SK-N-SH (cell line): Measurements from ENCODE around the gene ASPDH. TPM values are rescaled to one million over a fixed set of nuclear protein-coding genes. Genes with fewer than 3 reads are reported as not detected.

Experiments
- CTCF ChIA-PET: fragments of 300-600, 350-600 bp; formaldehyde crosslinking; extraction: SDS; loops from one replicate; lab custom pipeline; 2021; lab: Yijun Ruan, JAX
- POLR2A ChIA-PET: fragments of 350-600 bp; sonication (Branson Sonifier 250); formaldehyde crosslinking; extraction: SDS; loops from one replicate; lab custom pipeline; 2020; ENCODE audit warnings: antibody characterized with exemption, inconsistent platforms; lab: Yijun Ruan, JAX
- DNase-seq: peaks from one replicate; pipeline ENCODE4 v3.0.0; 2012
- H2AFZ ChIP-seq: fragments of 200-600 bp; sonication (generic); 2 replicates; pipeline ENCODE4 v1.8.1; 2016; ENCODE audit warnings: antibody characterized with exemption, mild to moderate bottlenecking, low read depth
- H3F3A ChIP-seq: fragments of 200-600 bp; sonication (generic); replicated peaks from 2 replicates; pipeline ENCODE3; 2016; ENCODE audit warnings: antibody characterized with exemption, mild to moderate bottlenecking; ENCODE audit not compliant: insufficient read depth
- H3K27ac ChIP-seq, 2 experiments: fragments of 200-500 bp in 1 of 2; fragments of 200-600 bp in 1 of 2; sonication (Bioruptor generic) in 1 of 2; sonication (generic), shearing (Covaris generic) in 1 of 2; 2 replicates each; pipeline versions ENCODE4 v1.5.1 to v1.6.1; 2014 to 2016; ENCODE audit warnings: low read depth in 2 of 2, inconsistent platforms in 1 of 2, low read length in 1 of 2, mild to moderate bottlenecking in 1 of 2, mixed read lengths in 1 of 2
- H3K27me3 ChIP-seq: fragments of 200-600 bp; sonication (generic), shearing (Covaris generic); 2 replicates; pipeline ENCODE4 v1.6.1; 2016; ENCODE audit warnings: mixed run types; ENCODE audit not compliant: insufficient read depth
- H3K36me3 ChIP-seq, 2 experiments: fragments of 200-500 bp in 1 of 2; fragments of 200-600 bp in 1 of 2; sonication (Bioruptor generic) in 1 of 2; sonication (generic) in 1 of 2; replicated peaks in 1 of 2; 2 replicates each; pipeline versions ENCODE3 to v1.5.1; 2014 to 2016; ENCODE audit warnings: low read length in 1 of 2, mild to moderate bottlenecking in 1 of 2; ENCODE audit not compliant: insufficient read depth in 2 of 2, control insufficient read depth in 1 of 2
- H3K4me1 ChIP-seq, 2 experiments: fragments of 200-500 bp in 1 of 2; fragments of 200-600 bp in 1 of 2; sonication (Bioruptor generic) in 1 of 2; sonication (generic), shearing (Covaris generic) in 1 of 2; 2 replicates each; pipeline versions ENCODE4 v1.5.1 to v1.6.1; 2014 to 2016; ENCODE audit warnings: low read depth in 1 of 2, low read length in 1 of 2, mixed run types in 1 of 2; ENCODE audit not compliant: insufficient read depth in 2 of 2, control insufficient read depth in 1 of 2
- H3K4me2 ChIP-seq: fragments of 200-600 bp; sonication (generic), shearing (Covaris generic); 2 replicates; pipeline ENCODE4 v1.6.1; 2017; ENCODE audit warnings: mixed run types
- H3K4me3 ChIP-seq, 2 experiments: fragments of 200-500 bp in 1 of 2; fragments of 200-600 bp in 1 of 2; sonication (Bioruptor generic) in 1 of 2; sonication (generic), shearing (Covaris generic) in 1 of 2; 2 replicates each; pipeline versions ENCODE4 v1.5.1 to v1.8.1; 2014 to 2016; ENCODE audit warnings: low read depth in 2 of 2, inconsistent platforms in 1 of 2, low read length in 1 of 2, mild to moderate bottlenecking in 1 of 2, mixed read lengths in 1 of 2, moderate library complexity in 1 of 2
- H3K79me2 ChIP-seq: fragments of 200-600 bp; sonication (generic); 2 replicates; pipeline ENCODE4 v1.8.1; 2017; ENCODE audit warnings: mild to moderate bottlenecking; ENCODE audit not compliant: insufficient read depth
- H3K9ac ChIP-seq: fragments of 200-600 bp; sonication (generic); 2 replicates; pipeline ENCODE4 v1.6.1; 2017; ENCODE audit warnings: mixed run types
- H3K9me2 ChIP-seq: fragments of 200-600 bp; sonication (generic); 2 replicates; pipeline ENCODE4 v1.6.1; 2017; ENCODE audit warnings: mixed run types
- H3K9me3 ChIP-seq: fragments of 200-600 bp; sonication (generic); 2 replicates; pipeline ENCODE4 v1.6.1; 2017; ENCODE audit warnings: mixed run types, mild to moderate bottlenecking, moderate library complexity
- H4K20me1 ChIP-seq: fragments of 200-600 bp; sonication (generic); 2 replicates; pipeline ENCODE4 v1.6.1; 2017; ENCODE audit warnings: mild to moderate bottlenecking, mixed run types; ENCODE audit not compliant: insufficient read depth
- CHD2 ChIP-seq: fragments of 150-350 bp; IDR thresholded peaks from 2 replicates; pipeline ENCODE4 v1.6.1; 2018; ENCODE audit warnings: low read length; ENCODE audit not compliant: partially characterized antibody
- EP300 ChIP-seq, 2 experiments: IDR thresholded peaks; 2 replicates each; pipeline versions ENCODE4 v1.4.0 to v1.6.1; 2012; ENCODE audit warnings: borderline replicate concordance in 1 of 2, low read depth in 1 of 2, low read length in 1 of 2
- GATA2 ChIP-seq: sonication (generic); formaldehyde crosslinking; IDR thresholded peaks from 2 replicates; pipeline ENCODE4 v1.5.0; 2020; ENCODE audit warnings: mild to moderate bottlenecking, missing genetic modification reagents
- JUND ChIP-seq: IDR thresholded peaks from 2 replicates; pipeline ENCODE4 v1.4.0; 2012
- POLR2AphosphoS5 ChIP-seq: IDR thresholded peaks from 2 replicates; pipeline ENCODE4 v1.6.1; 2012; ENCODE audit warnings: low read depth, low read length
- RXRA ChIP-seq: IDR thresholded peaks from 2 replicates; pipeline ENCODE4 v1.4.0; 2012; ENCODE audit warnings: low read depth, mild to moderate bottlenecking, borderline replicate concordance
- SIN3A ChIP-seq: IDR thresholded peaks from 2 replicates; pipeline ENCODE4 v1.6.1; 2012; ENCODE audit warnings: low read depth, mild to moderate bottlenecking, low read length, moderate library complexity, borderline replicate concordance
- TEAD4 ChIP-seq: IDR thresholded peaks from 2 replicates; pipeline ENCODE4 v1.4.0; 2012; ENCODE audit warnings: mild to moderate bottlenecking, borderline replicate concordance; ENCODE audit not compliant: insufficient read depth
- WGBS: methylation state at CpG from one replicate; pipeline ENCODE4 v1.1.6; 2017; ENCODE audit warnings: low lambda C conversion rate; 5-methylcytosine and 5-hydroxymethylcytosine counted together
- polyA plus RNA-seq, 3 experiments: library from polyadenylated mRNA; depleted of rRNA; stranded (reverse); fragments of >200 nt; gene quantifications; 2 replicates each; pipeline ENCODE4 v1.2.3, GENCODE V29; 2012
- TF ChIP-seq, protein P1 (sequence below): fragments of 150-350 bp; IDR thresholded peaks from 2 replicates; pipeline ENCODE4 v1.6.1; 2017; ENCODE audit warnings: antibody characterized with exemption, low read length, low read depth, borderline replicate concordance
- TF ChIP-seq, protein P2 (sequence below): IDR thresholded peaks from 2 replicates; pipeline ENCODE4 v1.4.0; 2012; ENCODE audit warnings: low read depth
- TF ChIP-seq, protein P3 (sequence below): IDR thresholded peaks from 2 replicates; pipeline ENCODE4 v1.6.1; 2012; ENCODE audit warnings: mild to moderate bottlenecking, low read depth, low read length, moderate library complexity
- TF ChIP-seq, protein P4 (sequence below): IDR thresholded peaks from 2 replicates; pipeline ENCODE4; 2012
- TF ChIP-seq, protein P5 (sequence below): IDR thresholded peaks from 2 replicates; pipeline ENCODE4 v1.4.0; 2012; ENCODE audit warnings: low read depth, borderline replicate concordance
- TF ChIP-seq, protein P6 (sequence below): fragments of 200-600 bp; sonication (generic); IDR thresholded peaks from 2 replicates; pipeline ENCODE4 v1.6.1; 2017; ENCODE audit warnings: antibody characterized with exemption, mild to moderate bottlenecking, moderate library complexity

Gene ASPDH
- polyA plus RNA-seq, 1 of the 3 experiments (the other 2 are of a cell fraction): 0.07 TPM

DNA sequence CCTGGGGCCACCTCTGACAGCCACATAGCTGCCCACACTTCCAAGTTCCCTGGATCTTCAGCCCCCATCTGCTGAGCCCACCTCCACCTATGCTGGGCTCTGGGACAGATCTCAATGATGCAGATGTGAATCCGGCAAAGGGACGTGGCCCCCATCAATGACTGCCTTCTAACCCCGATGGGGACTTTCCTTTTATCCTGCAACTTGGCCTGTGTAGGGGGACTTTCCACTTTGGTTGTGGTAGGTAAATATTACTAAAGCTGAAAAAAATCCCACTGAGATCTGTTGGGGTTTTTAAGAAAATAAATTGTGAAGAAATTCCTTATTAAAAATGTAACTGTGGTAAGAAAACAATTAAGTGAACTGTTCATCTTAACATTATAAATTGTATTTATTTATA, 20.8 kb upstream of the ASPDH start:
- POLR2A ChIA-PET: no interaction called here
- Histone ChIP-seq H3K4me3 (no peak overlapping the region), H3K27ac (no peak overlapping the region)
- TF ChIP-seq, protein P1, sequence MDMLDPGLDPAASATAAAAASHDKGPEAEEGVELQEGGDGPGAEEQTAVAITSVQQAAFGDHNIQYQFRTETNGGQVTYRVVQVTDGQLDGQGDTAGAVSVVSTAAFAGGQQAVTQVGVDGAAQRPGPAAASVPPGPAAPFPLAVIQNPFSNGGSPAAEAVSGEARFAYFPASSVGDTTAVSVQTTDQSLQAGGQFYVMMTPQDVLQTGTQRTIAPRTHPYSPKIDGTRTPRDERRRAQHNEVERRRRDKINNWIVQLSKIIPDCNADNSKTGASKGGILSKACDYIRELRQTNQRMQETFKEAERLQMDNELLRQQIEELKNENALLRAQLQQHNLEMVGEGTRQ: no peak
- TF ChIP-seq POLR2AphosphoS5: no peak
- TF ChIP-seq, protein P2, sequence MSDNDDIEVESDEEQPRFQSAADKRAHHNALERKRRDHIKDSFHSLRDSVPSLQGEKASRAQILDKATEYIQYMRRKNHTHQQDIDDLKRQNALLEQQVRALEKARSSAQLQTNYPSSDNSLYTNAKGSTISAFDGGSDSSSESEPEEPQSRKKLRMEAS: no peak
- no peak for TF ChIP-seq EP300 (IDR thresholded peaks at IDR 0.05; ENCODE audit: borderline replicate concordance in 1 of 2, low read depth in 1 of 2, low read length in 1 of 2)
- TF ChIP-seq GATA2 (CRISPR knock-in tag): no peak
- TF ChIP-seq, all 33 proteins: peak for 0
- H3K4me2 ChIP-seq: no peak overlapping the region
- H3K36me3 ChIP-seq: peaks cover 0 to 13% of the 10 kb centered on the region in 2 experiments
- no peaks in the 10 kb centered on the region for H3F3A ChIP-seq
- peaks cover 0 to 3% of the 10 kb centered on the region in 2 experiments; a peak in 1 of 4 replicates for H3K4me1 ChIP-seq
- no peak overlapping the region for H2AFZ ChIP-seq
- no peaks in the 10 kb centered on the region for H3K27me3 ChIP-seq
- H4K20me1 ChIP-seq: no peaks in the 10 kb centered on the region
- no peaks in the 10 kb centered on the region for H3K79me2 ChIP-seq
- no peaks in the 10 kb centered on the region; the same call in 1 of the 2 replicates for H3K9me3 ChIP-seq
- no peak for DNase-seq
- WGBS: 87% methylated on average over 3 of the region's 3 CpGs
- H3K9me2 ChIP-seq: no peaks in the 10 kb centered on the region
- CTCF ChIA-PET: interaction anchor here (0.9 to 10.5 kb wide), 4 partner anchors 11 to 23 kb away, joined by 3 to 170 read pairs (median 6); no protein-coding TSS in a partner anchor
- H3K9ac ChIP-seq: no peak overlapping the region

DNA sequence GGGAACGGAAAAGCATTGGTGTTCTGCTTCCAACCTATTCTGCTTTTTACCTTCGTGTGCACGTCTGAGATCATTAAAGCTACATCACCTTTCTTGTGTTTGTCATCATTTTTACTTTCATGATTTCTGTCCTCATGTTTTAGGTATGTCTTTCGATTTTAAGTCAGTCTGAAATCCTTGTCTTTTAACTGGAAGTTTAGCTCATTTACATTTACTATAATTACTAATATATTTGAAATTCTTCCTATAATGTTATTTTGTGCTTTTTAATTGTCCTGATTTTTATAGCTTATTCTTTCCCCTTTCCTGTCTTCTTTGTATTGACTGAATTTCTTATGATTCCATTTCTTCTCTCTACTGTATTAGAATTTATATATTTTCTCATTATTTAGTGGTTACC, 19.2 kb upstream of the ASPDH start:
- no peaks in the 10 kb centered on the region for H3K79me2 ChIP-seq
- peaks cover 0 to 13% of the 10 kb centered on the region in 2 experiments for H3K36me3 ChIP-seq
- no peak overlapping the region for H3K4me2 ChIP-seq
- H3K27me3 ChIP-seq: no peaks in the 10 kb centered on the region
- H3K27ac ChIP-seq: no peak overlapping the region
- no peak overlapping the region for H3K9ac ChIP-seq
- no peak for DNase-seq
- peaks cover 0 to 3% of the 10 kb centered on the region in 2 experiments; a peak in 1 of 4 replicates for H3K4me1 ChIP-seq
- no peak overlapping the region for H2AFZ ChIP-seq
- ChIA-PET CTCF (interaction anchor here (0.9 to 1.6 kb wide), 3 partner anchors 15 to 23 kb away, joined by 3 to 4 read pairs (median 3); no protein-coding TSS in a partner anchor), POLR2A (interaction anchor here (0.6 kb wide), 2 partner anchors 8 to 50 kb away, joined by 3 read pairs; no protein-coding TSS in a partner anchor)
- TF ChIP-seq JUND (no peak), TEAD4 (no peak), RXRA (no peak), POLR2AphosphoS5 (no peak), CHD2 (no peak), SIN3A (no peak)
- TF ChIP-seq, protein P3, sequence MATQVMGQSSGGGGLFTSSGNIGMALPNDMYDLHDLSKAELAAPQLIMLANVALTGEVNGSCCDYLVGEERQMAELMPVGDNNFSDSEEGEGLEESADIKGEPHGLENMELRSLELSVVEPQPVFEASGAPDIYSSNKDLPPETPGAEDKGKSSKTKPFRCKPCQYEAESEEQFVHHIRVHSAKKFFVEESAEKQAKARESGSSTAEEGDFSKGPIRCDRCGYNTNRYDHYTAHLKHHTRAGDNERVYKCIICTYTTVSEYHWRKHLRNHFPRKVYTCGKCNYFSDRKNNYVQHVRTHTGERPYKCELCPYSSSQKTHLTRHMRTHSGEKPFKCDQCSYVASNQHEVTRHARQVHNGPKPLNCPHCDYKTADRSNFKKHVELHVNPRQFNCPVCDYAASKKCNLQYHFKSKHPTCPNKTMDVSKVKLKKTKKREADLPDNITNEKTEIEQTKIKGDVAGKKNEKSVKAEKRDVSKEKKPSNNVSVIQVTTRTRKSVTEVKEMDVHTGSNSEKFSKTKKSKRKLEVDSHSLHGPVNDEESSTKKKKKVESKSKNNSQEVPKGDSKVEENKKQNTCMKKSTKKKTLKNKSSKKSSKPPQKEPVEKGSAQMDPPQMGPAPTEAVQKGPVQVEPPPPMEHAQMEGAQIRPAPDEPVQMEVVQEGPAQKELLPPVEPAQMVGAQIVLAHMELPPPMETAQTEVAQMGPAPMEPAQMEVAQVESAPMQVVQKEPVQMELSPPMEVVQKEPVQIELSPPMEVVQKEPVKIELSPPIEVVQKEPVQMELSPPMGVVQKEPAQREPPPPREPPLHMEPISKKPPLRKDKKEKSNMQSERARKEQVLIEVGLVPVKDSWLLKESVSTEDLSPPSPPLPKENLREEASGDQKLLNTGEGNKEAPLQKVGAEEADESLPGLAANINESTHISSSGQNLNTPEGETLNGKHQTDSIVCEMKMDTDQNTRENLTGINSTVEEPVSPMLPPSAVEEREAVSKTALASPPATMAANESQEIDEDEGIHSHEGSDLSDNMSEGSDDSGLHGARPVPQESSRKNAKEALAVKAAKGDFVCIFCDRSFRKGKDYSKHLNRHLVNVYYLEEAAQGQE: no peak
- TF ChIP-seq, protein P2: no peak
- TF ChIP-seq, protein P4, sequence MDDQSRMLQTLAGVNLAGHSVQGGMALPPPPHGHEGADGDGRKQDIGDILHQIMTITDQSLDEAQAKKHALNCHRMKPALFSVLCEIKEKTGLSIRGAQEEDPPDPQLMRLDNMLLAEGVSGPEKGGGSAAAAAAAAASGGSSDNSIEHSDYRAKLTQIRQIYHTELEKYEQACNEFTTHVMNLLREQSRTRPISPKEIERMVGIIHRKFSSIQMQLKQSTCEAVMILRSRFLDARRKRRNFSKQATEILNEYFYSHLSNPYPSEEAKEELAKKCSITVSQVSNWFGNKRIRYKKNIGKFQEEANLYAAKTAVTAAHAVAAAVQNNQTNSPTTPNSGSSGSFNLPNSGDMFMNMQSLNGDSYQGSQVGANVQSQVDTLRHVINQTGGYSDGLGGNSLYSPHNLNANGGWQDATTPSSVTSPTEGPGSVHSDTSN: no peak
- TF ChIP-seq, protein P5, sequence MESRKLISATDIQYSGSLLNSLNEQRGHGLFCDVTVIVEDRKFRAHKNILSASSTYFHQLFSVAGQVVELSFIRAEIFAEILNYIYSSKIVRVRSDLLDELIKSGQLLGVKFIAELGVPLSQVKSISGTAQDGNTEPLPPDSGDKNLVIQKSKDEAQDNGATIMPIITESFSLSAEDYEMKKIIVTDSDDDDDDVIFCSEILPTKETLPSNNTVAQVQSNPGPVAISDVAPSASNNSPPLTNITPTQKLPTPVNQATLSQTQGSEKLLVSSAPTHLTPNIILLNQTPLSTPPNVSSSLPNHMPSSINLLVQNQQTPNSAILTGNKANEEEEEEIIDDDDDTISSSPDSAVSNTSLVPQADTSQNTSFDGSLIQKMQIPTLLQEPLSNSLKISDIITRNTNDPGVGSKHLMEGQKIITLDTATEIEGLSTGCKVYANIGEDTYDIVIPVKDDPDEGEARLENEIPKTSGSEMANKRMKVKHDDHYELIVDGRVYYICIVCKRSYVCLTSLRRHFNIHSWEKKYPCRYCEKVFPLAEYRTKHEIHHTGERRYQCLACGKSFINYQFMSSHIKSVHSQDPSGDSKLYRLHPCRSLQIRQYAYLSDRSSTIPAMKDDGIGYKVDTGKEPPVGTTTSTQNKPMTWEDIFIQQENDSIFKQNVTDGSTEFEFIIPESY: no peak
- TF ChIP-seq, protein P6, sequence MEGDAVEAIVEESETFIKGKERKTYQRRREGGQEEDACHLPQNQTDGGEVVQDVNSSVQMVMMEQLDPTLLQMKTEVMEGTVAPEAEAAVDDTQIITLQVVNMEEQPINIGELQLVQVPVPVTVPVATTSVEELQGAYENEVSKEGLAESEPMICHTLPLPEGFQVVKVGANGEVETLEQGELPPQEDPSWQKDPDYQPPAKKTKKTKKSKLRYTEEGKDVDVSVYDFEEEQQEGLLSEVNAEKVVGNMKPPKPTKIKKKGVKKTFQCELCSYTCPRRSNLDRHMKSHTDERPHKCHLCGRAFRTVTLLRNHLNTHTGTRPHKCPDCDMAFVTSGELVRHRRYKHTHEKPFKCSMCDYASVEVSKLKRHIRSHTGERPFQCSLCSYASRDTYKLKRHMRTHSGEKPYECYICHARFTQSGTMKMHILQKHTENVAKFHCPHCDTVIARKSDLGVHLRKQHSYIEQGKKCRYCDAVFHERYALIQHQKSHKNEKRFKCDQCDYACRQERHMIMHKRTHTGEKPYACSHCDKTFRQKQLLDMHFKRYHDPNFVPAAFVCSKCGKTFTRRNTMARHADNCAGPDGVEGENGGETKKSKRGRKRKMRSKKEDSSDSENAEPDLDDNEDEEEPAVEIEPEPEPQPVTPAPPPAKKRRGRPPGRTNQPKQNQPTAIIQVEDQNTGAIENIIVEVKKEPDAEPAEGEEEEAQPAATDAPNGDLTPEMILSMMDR: no peak
- no peaks in the 10 kb centered on the region; the same call in 1 of the 2 replicates for H3K9me3 ChIP-seq
- H3K9me2 ChIP-seq: no peaks in the 10 kb centered on the region
- 58% methylated on average over 4 of the region's 4 CpGs for WGBS
- H3K4me3 ChIP-seq: no peak overlapping the region
- H4K20me1 ChIP-seq: no peaks in the 10 kb centered on the region
- H3F3A ChIP-seq: no peaks in the 10 kb centered on the region
